G401.6 (cell line): ENCODE data around the gene TRAF3IP3.

ENCODE experiments used
- FAIRE-seq: peaks from 2 replicates; lab custom pipeline; 2012; peaks lifted over from hg19 to GRCh38; lab: Jason Lieb, UNC

TRAF3IP3 gene

GRCh38 chr1:209737118-209737505 is 18.7 kb upstream of the TRAF3IP3 start:
- no peak for FAIRE-seq

GRCh38 chr1:209738270-209738669 is 17.6 kb upstream of the TRAF3IP3 start:
- no peak for FAIRE-seq

- no peak for FAIRE-seq
Measured at GRCh38 chr1:209741193-209741592, 14.7 kb upstream of the TRAF3IP3 start.

GRCh38 chr1:209741889-209742288 is 14.0 kb upstream of the TRAF3IP3 start:
- FAIRE-seq, result no peak

- no peak for FAIRE-seq
Measured at GRCh38 chr1:209742409-209743144, 13.3 kb upstream of the TRAF3IP3 start.

- FAIRE-seq, result no peak
Measured at GRCh38 chr1:209743145-209743482, 12.7 kb upstream of the TRAF3IP3 start.

GRCh38 chr1:209746451-209747165 is 9.2 kb upstream of the TRAF3IP3 start:
- FAIRE-seq, result no peak

- FAIRE-seq, result peak; percentile 93
Measured at GRCh38 chr1:209747580-209748262, 8.1 kb upstream of the TRAF3IP3 start.

GRCh38 chr1:209748620-209749019 is 7.2 kb upstream of the TRAF3IP3 start:
- no peak for FAIRE-seq

GRCh38 chr1:209749205-209749604 is 6.6 kb upstream of the TRAF3IP3 start:
- FAIRE-seq, result no peak

GRCh38 chr1:209749670-209750323 is 6.1 kb upstream of the TRAF3IP3 start:
- FAIRE-seq, result no peak

- no peak for FAIRE-seq
Measured at GRCh38 chr1:209751627-209752231, 4.1 kb upstream of the TRAF3IP3 start.

GRCh38 chr1:209752890-209753289 is 3.0 kb upstream of the TRAF3IP3 start:
- no peak for FAIRE-seq

GRCh38 chr1:209755256-209755655 is 597 bp upstream of the TRAF3IP3 start:
- no peak for FAIRE-seq

GRCh38 chr1:209756615-209757445 is 977 bp downstream of the TRAF3IP3 start:
- FAIRE-seq, result no peak

GRCh38 chr1:209758400-209758799 is 2.5 kb downstream of the TRAF3IP3 start:
- FAIRE-seq, result no peak

GRCh38 chr1:209759829-209760359 is 4.0 kb downstream of the TRAF3IP3 start:
- no peak for FAIRE-seq

GRCh38 chr1:209761011-209761635 is 5.3 kb downstream of the TRAF3IP3 start:
- no peak for FAIRE-seq

GRCh38 chr1:209766051-209766450 is 10.2 kb downstream of the TRAF3IP3 start:
- FAIRE-seq, result no peak

GRCh38 chr1:209767096-209767495 is 11.2 kb downstream of the TRAF3IP3 start:
- FAIRE-seq, result no peak

GRCh38 chr1:209767706-209768105 is 11.9 kb downstream of the TRAF3IP3 start:
- FAIRE-seq, result no peak
